Ammon's horn (tissue), 1 donor: ENCODE measurements around the gene SOS1.
"Not testable (repeated sequence)": the region's sequence is repeated elsewhere in the genome, so short reads cannot be mapped to it uniquely, and the experiment has no call there.

Source experiments
- DNase-seq: peaks from one replicate; pipeline ENCODE4 v3.0.0-alpha.2; 2016; ENCODE audit warnings: low spot score

The SOS1 gene

DNA sequence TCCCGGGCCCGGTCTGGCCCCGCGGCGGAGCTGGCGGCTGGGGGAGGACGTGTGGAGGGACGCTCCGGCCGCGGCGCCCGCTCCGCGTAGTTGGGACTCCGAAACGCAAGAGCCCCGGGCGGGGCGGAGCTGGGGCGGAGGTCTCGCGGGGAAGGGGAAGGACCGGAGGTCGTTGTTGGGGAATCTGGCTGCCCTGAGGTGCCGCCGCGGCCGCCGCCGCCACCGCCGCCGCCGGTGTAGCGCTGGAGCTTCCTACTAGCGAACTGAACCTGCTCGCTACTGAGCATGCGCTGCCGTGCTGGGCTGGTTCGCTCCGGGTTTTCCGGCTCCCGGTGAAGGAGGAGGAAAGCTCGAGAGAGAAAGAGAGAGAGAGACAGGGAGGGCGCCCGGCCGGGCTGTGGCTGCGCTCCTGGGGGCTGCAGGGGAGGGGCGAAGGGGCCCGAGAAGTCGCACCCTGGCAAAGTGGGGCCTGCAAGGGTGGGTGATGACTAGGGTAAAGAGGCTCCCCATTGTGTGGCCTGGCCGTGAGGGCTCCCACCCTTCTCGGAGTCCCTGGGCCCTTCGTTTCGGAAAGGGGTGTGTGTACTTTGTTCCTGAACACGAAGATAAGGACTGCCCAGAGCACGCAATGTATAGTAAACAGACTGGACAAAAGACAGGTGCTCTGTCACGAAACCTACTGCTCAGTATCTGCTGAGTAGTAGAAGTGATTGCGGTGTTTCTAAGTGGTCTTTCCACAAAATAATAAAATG is at the start of gene SOS1:
TSS of gene SOS1 (minus strand) at position 281 of the 752 bp plus-strand sequence. CDS start 629 bp downstream, outside the sequence.
- peak; percentile 93 for DNase-seq

DNA sequence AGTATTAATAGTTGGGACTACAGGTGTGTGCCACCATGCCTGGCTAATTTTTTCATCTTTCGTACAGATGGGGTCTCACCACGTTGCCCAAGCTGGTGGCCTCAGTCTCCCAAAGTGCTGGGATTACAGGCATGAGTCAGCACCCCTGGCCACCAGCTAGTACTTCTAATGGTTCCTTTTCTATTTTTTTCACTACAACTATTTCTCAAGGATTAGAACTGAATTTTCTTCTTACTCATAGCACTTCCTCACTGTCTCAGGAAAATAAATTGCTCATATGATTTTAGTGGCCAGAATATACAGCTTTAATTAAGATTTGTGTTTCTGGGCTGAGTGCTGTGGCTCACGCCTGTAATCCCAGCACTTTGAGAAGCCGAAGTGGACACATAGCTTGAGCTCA is 43.2 kb upstream of the SOS1 start:
- DNase-seq, result no peak

DNA sequence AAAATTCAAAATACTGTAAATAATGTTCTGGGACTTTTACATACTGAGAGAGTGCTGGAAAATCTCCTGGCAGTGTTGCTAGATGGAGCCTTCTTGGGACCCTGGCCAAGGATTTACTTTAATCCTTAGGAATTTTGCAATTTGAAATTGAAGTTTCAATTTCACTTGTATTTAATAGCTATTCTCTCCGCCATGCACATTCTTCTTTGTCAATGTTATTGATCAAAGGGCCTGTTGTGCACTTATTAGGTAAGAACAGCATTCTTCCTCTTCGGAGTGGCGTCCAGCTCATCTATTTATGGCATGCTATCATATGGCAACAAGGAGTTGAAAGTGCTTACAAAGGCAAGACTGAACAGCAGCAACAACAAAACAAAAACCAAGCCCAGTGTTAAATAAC is 40.1 kb upstream of the SOS1 start:
- no peak for DNase-seq

DNA sequence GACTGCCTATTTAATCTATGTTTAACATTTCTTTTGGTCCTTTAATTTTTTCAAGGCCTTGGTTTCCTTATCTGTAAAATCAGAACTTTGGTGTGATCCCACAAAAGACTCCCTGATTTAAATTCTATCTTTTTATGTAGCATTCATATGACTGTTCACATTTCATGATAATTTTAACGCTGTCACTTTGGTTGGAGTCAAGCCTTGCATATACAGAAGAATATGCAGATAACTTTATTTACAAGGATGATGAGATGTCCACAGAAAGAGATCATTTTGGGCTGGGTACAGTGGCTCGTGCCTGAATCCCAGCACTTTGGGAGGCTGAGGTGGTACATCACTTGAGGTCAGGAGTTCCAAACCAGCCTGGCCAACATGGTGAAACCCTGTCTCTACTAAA is 38.4 kb upstream of the SOS1 start:
- DNase-seq, result no peak

DNA sequence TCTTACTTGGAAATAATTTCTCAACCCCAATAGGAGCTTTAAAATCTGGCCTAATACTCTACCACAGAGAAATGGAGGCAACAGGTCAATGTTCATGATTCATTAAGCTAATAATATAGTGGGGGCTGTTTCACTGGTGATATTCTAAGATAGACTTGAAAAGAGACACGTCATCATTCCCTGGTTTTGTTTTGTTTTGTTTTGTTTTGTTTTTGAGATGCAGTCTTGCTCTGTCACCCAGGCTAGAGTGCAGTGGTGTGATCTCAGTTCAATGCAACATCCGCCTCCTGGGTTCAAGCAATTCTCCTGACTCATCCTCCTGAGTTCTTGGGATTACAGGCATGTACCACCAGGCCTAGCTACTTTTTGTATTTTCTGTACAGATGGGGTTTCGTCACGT is 37.5 kb upstream of the SOS1 start:
- no peak for DNase-seq

DNA sequence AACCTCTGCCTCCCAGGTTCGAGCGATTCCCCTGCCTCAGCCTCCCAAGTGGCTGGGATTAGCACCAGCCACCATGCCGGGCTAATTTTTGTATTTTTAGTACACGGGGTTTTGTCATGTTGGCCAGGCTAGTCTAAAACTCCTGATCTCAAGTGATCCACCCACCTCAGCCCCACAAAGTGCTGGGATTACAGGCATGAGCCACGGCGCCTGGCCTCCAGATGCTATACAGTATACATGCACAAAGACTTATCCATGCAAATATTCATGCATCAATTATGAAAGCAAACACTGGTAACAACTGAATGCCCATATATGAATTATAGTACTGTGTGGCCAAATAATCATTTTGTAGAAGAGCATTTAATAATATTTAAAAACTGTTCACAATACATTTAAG is 36.0 kb upstream of the SOS1 start:
- no peak for DNase-seq

DNA sequence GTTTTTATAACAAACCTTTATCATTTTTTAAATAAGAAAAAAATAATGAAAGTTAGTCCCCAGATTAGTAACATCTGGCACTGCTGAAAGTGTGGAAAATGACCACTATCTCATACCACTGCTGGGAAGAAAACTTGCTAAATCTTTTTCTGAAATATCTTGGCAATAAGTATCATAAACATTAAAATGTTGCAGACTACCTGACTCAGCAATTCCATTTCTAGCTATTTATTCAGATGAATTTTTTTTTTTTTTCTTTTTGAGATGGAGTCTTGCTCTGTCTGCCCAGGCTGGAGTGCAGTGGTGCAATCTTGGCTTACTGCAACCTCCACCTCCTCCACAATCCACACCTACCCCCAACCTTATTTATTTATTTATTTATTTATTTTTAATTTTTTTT is 35.3 kb upstream of the SOS1 start:
- no peak for DNase-seq

DNA sequence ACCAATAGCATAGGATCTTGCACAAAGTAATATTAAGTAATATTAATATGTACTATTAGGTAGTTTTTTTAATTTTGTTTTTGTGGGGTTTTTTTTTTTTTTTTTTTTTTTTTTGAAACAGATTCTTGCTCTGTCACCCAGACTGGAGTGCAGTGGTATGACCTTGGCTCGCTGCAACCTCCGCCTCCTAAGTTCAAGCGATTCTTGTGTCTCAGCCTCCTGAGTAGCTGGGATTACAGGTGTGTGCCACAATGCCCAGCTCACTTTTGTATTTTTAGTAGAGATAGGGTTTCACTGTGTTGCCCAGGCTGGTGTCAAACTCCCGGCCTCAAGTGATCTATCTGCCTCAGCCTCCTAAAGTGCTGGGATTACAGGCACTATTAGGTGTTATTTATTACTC is 34.7 kb upstream of the SOS1 start:
- DNase-seq, result not testable (repeated sequence)

DNA sequence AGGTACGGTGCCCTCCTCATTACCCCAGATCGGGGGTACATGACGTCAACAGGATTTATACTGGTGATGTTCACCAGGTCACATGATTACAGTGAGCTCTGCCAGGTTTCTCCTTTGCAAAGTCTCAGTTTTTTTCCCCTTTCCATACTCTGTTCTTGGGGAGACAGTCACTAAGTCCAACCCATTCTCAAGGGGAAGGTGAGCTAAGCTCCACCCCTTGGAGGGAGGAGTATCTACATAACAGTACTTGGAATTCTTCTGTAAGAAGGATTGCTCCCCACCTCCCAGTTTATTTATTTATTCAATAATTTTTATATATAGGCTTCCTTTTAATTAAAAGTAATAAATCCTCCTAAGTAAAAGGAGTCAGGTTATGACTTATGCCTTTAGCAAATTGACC is 34.1 kb upstream of the SOS1 start:
- no peak for DNase-seq

DNA sequence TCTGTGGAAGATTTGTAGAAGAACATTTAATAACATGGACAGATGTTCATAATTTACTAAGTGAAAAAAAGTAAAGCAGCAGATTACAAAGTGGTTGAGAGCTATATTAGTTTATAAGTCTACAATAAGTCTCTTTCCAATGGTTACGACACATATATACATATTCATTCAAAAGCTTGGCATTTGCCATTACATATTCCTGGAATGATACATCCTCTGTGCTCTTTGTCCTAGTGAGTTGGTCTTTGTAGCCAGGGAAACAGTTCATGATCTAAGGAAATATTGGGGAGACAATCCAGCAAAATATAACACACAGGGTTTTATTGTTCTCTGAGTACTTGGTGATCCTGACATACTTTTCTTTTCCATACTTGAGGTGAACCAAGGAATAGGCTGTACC is 32.5 kb upstream of the SOS1 start:
- DNase-seq, result no peak

DNA sequence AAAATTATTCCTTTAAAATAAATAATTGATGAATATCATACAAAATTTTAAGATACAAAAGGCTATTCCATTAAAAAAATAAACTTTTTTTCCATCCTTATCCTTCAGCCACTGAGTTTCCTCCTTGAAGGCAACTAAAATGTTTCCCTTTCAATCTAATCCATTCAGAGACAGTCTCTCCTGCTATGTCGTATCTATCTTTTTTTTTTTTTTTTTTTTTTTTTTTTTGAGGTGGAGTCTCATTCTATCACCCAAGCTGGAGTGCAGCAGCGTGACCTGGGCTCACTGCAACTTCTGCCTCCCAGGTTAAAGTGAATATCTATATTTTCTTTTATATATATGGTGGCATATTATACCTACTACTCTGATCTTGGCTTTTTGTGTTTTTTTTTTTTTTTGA is 31.7 kb upstream of the SOS1 start:
- no peak for DNase-seq

DNA sequence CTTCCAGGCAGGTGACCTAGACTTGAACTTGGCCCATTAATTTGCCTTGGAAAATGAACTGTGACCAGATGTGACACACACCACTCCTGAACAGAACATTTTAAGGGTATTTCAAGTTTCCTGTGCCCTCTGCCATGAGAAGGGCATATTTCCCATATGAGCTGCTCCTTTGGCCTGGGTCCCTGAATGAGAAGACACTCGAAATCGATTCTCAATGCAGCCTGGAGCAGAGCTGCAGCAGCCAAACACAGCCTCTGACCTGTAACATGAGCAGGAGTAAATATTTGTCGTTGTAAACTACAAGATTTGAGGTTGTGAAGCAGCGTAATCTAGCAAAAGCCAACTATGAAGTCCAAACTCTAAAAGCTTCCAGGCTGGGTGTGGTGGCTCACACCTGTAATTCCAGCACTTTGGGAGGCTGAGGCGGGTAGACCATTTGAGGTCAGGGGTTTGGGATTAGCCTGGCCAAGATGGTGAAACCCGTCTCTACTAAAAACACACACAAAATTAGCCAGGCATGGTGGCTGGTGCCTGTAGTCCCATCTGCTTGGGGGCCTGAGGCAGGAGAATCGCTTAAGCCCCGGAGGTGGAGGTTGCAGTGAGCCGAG is 30.1 kb upstream of the SOS1 start:
- no peak for DNase-seq

DNA sequence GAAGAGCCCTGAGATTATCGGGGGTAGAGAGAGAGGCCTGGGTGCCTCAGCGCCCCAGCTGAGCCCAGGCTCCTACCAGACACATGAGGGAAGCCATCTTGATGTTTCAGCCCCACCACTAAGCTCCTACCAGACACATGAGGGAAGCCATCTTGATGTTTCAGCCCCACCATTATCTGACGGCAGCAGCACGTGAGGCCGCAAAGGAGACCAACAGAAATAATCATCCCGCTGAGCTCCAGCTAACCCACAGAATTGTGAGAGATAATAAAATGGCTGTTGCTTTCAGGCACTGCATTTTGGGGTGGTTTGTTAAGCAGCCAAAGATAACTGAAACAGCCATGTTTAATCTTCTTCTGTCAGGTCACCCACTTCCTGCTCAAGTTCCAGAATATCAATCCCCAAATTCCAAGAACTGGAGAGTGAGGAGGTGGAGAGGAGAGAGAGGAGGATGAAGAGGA is 29.3 kb upstream of the SOS1 start:
- no peak for DNase-seq

DNA sequence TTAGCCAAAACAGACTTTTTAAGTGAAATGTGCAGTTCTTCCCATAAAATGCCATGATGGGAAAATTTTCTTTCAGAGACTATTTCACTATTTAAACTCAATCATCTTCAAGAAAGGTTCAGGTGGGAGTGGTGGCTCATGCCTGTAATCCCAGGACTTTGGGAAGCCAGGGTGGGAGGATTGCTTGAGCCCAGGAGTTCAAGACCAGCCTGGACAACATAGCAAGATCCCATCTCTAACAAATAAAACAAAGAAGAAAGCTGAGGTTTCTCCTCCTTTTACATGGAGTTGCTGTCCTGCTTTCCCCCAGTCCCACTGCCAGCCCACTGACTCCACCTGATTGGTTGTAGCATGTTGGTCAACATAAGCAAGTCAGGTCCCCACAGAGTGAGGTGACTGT is 25.8 kb upstream of the SOS1 start:
- no peak for DNase-seq

DNA sequence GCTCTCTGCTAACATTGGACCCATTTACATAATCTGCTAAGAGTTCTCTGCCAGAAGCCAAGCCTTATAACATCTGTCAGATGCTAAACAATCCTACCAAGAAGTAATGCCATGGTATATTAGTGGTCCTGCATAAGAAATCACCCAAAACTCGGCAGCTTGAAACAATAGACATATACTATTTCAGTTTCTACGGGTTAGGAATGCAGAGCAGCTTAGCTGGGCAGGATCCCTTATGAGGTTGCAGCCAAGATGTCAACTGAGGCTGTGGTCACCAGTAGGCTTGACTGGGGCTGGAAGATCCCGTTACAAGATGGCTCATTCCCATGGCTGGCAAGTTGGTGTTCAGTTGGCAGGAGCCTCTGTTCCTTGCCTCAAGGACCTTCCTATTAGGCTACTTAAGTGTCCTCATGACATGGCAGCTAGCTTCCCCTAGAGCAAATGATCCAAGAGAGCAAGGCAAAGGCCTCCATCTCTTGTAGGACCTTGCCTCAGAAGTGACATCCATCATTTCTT is 25.1 kb upstream of the SOS1 start:
- DNase-seq, result no peak

DNA sequence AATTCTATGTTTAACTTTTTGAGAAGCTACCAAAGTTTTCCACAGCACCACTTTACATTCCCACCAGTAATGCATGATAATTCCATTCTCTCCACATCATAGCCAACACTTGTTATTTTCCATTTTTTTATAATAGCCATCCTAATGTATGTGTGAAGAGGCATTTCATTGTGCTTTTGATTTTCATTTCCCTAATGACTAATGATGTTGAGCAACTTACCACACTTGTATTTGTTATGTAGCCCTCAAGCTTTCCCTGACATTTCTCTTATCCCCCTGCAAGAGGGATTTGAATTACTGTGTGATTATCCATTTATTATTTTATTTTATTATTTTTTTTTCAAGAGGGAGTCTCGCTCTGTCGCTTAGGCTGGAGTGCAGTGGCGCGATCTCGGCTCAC is 23.6 kb upstream of the SOS1 start:
- no peak for DNase-seq

DNA sequence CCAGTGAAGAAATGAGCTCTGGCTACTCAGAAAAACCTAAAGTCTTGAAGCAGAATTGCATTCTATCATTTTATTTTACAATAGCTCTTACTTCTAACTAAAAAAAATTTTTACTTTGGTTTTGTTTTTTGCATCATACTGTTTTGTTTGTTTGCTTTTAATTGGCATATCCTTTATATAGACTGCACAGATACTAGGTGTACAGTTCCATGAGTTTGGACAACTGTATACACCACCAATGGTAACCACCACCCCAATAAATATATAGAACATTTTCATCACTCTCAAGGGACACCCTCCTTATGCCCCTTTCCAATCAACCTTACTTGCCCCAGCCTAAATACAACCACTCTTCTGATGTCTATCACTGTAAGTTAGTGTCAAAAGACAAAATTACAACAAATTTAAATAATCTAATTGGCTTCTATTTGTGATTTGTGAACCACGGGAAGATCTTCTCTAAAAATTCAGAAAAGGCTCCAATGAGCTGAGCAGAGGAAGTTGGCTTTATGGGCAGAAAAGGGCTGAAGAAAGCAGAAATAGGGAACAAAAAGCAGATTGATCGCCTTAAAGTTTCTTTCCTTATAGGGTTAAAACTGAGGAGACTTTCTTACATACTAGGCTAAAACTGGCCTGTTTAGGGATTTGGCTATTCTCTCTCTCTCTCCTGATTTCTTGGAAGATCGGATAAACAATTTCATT is 22.2 kb upstream of the SOS1 start:
- no peak for DNase-seq

DNA sequence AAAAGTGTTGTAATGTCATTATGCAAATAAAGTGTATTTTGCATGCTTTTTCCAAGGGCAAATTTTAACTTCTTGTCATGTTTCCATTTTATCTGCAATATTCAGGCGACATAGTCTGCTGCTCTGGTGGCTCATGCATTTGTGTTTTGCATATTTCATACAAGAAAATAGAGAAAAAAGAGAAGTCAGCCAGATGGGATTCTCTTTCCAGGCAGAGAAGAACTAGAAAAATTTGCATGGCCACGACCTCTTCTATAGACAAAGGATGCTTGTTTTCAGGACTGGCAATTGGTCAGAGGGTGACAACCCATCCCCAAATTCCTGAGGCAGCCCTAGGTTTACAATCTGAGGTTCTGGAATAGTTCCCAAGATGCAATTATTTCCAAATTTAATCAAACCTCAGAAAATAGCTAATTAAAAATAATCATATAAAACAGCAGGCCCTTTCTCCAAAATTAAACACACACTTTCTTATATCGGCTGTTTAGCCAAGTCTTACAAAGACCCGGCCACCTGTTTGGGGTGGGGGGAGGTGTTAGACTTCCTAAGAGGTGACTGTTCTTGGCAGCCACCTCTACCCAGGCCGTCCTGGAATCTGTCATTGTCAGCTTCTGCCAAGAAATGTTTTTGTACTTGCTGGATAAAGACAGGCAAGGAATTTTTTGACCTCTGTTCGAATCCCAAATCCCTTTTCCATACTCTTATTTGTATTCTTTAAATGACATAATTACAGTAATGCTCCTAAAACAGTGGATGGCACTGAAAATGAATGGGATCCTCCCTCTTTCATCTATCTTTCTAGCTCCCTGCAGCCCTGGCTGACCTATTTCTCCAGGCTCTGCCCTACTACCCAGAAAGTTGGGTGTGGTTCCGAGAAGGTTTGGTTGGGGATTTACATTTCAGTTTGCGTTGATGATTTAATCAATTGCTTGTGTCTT is 20.8 kb upstream of the SOS1 start:
- DNase-seq, result no peak

DNA sequence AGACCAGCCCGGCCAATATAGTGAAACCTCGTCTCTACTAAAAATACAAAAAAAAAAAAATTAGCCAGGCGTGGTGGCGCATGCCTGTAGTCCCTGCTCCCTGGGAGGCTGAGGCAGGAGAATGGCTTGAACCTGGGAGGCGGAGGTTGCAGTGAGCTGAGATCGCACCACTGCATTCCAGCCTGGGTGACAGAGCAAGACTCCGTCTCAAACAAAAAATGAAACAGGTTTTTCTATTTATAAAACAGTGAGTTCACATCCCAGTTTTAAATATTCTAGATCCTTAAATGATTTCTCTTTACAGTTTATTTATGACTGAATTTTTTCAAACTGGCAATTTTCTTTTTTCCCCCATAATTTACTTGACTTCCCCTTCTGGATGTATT is 20.1 kb upstream of the SOS1 start:
- DNase-seq, result not testable (repeated sequence)

DNA sequence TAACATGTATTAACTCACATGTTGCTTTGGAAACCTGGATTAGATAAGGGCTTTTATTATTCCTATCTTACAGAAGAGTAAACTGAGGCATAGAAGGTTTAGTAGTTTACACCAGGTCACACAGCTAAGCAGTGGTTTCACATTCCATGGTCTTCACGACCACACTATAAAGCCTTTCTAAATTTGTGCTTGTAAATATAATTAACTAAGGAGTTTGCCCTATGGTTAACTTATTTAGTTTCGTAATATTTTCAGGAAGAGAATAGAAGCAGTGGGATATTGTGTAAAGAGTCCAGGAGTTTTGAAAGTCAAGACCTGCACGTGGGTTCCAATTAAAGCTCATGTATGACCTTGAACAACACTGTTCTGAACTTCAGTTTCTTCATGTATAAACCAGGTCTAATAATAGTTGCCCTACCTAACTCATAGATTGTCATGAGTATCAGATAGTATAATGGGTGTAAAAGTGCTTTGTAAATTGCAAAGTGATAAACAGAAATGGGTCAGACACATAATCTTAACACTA is 19.5 kb upstream of the SOS1 start:
- no peak for DNase-seq

DNA sequence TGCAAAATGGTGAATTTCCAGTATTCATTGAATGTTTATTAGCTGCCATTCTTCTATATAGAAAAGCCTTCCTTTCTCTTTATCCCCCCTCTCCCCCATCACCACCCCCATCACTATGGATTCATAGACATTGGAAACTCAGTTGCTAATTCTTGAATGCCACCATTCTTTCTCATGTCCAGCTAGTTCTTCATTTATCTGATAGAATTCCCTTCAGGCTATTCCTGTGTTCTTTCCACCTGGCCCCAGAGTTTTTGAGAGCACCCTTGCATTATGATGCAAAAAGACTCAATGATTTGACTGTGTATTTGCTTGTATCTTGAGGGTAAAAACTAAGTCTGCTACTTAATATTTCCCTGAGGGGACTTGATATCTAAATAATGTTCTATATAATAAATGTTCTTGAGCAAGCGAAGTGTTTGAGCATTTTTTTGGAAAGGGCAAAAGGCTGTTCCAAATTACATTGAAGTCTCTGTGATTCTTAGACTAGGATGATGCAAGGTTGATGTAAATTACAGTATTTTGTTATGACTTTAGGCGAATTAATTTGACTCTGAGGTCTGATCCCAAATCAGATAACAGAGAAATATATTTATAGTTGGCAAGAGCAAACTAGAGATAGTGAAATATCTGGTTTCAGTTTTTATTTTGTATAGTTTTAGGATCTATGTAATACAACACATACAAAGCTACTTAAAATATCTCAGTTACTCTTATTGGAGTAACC is 18.8 kb upstream of the SOS1 start:
- no peak for DNase-seq
